ENCODE measurements around the gene AKR1B15.
"Not testable (repeated sequence)": the region's sequence is repeated elsewhere in the genome, so short reads cannot be mapped to it uniquely, and the experiment has no call there.

The AKR1B15 gene

GRCh38 chr7:134533288-134533771 is 15.6 kb upstream of the AKR1B15 start:
- DNase-seq, result no peak

DNA sequence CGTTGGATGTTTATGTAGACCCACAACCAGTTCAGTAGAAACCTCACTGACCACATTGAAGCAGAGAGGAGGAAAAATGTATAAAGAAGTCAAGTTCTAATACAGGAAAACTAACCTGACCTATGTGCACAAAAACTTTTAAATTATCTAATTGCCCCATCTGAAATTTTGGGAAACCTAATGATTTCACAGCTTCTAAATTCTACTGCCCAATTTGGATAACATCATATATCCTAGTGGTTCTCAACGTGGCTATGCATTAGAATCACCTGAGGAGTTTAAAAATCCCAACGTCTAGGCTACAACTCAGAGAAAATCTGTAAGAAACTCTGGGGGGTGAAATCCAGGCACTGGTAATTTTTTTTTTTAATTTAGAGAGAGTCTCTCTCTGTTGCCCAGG is 14.3 kb upstream of the AKR1B15 start:
- DNase-seq, result no peak

- DNase-seq, result no peak
Observed at GRCh38 chr7:134535272-134535918, 13.5 kb upstream of the AKR1B15 start.

- no peak for DNase-seq
Observed at GRCh38 chr7:134535919-134536299, 13.0 kb upstream of the AKR1B15 start.

GRCh38 chr7:134536558-134536957 is 12.4 kb upstream of the AKR1B15 start:
- not testable (repeated sequence) for DNase-seq

DNA sequence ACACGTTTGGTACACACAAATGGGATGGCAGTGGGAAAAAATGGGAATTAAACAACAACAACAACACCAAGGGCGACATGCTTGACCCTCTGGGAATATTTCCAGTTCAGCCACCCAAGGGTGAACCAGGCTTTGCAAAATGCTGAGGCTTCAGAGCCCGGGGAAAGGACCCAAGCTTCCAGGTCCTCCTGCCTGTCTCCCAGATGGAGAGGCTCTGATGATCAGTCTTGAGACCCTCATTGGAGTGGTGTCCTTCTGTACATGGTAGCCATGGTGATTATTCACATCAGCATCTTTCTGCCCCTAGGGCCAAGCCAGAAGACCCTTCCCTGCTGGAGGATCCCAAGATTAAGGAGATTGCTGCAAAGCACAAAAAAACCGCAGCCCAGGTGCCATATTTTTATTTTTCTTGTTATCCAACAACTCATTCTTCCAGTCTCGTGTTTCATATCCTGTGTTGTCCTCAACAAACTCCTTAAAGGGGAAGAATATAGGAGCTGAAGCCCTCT is 11.6 kb upstream of the AKR1B15 start:
- DNase-seq, result not testable (repeated sequence)

- no peak for DNase-seq
Observed at GRCh38 chr7:134539380-134540004, 9.4 kb upstream of the AKR1B15 start.

DNA sequence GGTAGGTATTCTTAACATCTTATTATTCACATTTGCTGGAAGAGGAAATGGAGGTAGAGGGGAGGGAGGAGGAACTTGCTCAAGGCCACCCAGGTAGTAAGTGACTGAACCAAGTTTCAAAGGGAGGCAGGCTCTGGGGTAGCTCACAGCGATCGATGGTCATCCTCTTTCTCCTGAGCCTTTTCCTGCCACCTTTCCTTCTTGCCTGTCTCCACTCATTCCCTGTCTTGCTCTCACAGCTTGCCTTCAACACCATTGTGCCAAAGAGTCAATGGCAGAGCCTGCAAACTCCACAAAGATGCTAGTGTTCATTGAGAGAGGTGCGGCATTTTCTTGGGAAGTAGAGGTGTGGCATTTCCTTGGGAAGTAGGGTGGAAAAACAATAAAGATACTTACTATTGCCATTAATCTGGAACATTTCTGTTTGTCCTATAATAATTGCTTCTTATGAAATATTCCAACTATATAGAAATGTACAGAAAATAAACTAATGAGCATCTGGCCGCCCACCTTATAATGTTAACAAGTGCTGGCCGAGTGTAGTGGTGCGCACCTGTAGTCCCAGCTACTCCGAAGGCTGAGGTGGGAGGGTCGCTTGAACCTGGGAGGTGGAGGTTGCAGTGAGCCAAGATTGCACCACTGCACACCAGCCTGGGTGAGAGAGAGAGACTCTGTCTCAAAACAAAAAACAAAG is 7.3 kb upstream of the AKR1B15 start:
- not testable (repeated sequence) for DNase-seq

DNA sequence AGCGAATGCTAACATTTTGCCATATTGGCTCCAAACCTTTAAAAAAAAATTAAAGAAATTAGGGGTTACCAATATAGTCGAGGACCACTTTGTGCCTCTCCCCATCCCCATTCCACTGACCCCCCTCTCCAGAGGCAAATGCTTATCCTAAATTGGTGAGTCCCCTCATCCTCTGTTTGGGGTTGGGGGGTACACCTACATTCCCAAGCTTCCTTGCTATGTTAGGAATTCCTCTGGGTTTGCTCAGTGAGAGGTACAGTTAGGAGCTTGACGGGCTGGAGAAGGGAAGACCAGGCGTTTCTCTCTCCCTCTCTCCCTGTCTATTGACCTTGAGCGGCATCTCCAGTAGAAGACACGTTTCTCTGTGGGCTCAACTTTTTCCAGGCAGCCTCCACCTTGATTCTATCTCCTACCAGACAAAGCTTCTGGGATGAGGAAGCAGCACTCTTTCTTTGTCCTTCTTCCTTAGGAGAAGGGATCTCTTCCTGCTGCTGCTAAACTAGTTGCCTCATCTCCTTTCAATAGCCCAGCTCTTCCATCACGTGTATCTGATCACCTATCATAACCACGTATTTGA is 6.6 kb upstream of the AKR1B15 start:
- DNase-seq, result no peak

DNA sequence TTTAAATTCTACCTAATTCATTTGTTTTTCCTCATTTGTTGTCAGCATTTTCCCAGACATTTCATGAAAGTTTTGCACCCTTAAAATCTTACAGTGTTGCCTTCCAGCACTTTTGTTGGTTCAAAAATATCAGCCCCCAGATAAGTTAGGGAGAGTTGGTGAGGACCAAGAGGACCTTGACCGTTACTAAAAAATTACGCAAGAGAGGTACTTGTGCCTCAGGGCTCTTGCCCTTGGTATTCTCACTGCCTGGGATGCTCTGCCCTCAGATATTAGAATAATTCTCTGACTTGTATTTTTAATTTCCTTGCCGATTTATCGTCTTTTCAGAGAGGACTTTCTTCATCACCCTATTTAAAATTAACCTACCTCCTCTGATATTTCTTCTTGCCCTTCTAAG is 3.5 kb upstream of the AKR1B15 start:
- DNase-seq, result no peak

DNA sequence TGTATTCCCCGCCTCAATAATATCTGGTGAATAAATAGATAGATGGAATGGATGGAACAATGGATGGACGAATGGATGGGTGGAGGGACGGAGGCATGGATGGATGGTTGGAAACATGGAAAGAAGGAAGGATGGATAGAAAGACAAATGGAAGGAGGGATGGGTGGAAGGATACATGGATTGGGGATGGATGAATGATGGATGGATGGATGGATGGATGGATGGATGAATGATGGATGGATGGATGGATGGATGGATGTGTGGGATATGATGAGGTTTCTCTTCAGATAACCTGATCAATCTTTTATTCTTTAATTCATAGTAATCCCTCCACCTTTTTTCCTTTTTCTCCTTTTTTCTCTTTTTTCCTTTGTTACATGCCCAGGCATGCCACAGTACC is 3.0 kb upstream of the AKR1B15 start:
- no peak for DNase-seq

DNA sequence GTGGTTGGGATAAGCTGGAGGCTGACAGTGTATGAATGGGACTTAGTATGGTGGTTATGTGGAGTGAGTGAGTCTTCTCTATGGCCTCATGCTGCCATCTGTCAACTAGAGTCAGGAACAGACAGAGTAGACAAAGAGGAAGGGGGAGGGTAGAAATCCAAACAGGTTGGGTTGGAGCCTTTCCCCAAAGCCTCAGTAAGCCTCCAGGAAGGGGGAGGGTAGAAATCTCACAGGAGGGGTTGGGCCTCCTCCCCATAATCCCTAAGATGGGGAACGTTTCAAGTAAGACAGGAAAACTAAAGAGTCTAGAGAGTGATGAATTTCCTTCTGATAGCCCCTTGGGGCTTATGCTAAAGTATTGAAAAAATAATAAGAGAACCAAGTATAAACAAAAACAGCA is 2.0 kb upstream of the AKR1B15 start:
- no peak for DNase-seq

GRCh38 chr7:134547397-134548054 is 1.4 kb upstream of the AKR1B15 start:
- DNase-seq, result no peak

DNA sequence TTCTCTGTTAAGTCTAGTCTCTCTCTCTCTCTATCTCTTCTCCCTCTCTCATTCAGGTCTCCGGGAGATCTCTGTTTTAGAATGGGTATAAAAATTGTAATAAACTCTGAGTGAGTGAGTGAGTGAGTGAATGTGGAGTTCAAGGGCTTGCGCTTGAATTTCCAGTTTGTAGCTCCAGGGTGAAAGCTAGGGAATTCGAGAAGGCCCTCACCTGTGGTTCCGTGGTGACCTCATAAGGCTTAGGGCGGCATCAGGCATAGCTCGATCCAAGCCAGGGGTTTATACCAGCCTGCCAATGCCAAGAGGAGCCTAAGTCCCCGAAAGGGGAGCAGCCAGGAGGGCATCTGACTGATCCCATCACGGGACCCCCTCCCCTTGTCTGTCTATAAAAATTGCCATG is 456 bp downstream of the AKR1B15 start:
- DNase-seq, result no peak

GRCh38 chr7:134552105-134552504 is 3.2 kb downstream of the AKR1B15 start:
- DNase-seq, result no peak

GRCh38 chr7:134553976-134554375 is 5.1 kb downstream of the AKR1B15 start:
- DNase-seq, result no peak

DNA sequence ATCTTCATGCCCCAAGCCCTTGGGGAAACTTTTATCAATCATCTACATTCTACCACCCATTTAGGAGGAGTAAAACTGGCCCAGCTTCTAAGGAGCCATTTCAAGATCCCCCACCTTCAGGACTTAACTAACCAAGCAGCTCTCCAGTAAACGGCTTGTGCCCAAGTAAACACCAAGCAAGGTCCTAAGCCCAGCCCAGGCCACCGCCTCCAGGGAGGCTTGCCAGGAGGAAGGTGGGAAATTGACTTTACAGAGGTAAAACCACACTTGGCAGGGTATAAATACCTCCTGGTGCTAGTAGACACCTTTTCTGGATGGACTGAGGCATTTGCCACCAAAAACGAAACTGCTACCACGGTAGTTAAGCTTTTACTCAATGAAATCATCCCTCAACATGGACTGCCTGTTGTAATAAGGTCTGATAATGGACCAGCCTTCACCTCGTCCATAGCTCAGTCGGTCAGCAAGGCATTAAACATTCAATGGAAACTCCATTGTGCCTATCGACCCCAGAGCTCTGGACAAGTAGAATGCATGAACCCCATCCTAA is 5.6 kb downstream of the AKR1B15 start:
- DNase-seq, result no peak

DNA sequence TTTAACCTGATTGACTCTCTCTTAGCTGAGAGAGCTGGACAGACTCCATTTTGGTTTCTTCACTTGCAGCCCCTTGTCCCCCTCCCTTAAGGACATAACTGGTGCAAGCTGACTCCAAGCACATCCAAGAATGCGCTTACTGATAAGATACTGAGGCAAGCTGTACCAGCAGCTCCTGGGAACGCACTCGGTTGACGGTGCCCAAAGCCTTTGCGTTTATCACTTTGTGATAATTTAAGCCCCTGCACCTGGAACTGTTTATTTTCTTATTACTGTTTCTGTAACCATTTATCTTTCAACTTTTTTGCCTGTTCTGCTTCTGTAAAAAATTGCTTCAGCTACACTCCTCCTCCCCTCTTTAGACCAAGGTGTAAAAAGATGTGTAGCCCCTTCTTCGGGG is 8.5 kb downstream of the AKR1B15 start:
- no peak for DNase-seq

DNA sequence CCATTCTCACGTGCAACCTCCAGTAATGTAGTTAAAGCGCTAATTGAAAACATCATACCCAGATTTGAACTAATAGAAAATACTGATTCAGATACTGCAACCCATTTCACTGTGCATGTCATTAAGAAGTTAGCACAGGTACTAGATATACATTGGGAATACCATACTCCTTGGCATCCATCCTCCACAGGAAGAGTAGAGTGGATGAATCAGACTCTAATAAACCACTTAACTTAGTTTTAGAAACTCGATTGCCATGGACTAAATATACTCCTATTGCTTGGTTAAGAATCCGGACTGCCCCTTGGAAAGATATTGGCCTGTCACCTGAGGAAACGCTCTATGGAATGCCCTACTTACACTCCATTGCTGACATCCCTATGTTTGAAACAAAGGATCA is 9.5 kb downstream of the AKR1B15 start:
- no peak for DNase-seq

GRCh38 chr7:134561616-134562015 is 12.7 kb downstream of the AKR1B15 start:
- not testable (repeated sequence) for DNase-seq

DNA sequence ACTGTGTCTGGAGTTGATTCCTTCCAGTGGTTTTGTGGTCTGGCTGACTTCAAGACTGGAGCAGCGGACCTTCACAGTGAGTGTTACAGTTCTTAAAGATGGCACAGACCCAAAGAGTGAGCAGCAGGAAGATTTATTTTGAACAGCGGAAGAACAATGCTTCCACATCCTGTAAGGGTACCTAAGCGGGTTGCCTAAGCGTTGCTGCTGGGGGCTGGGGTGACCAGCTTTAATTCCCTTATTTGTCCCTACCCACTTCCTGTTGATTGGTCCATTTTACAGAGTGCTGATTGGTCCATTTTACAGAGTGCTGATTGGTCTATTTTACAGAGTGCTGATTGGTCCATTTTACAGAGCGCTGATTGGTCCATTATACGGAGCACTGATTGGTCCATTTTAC is 13.2 kb downstream of the AKR1B15 start:
- DNase-seq, result no peak

- DNase-seq, result not testable (repeated sequence)
Observed at GRCh38 chr7:134563398-134563749, 14.5 kb downstream of the AKR1B15 start.

DNA sequence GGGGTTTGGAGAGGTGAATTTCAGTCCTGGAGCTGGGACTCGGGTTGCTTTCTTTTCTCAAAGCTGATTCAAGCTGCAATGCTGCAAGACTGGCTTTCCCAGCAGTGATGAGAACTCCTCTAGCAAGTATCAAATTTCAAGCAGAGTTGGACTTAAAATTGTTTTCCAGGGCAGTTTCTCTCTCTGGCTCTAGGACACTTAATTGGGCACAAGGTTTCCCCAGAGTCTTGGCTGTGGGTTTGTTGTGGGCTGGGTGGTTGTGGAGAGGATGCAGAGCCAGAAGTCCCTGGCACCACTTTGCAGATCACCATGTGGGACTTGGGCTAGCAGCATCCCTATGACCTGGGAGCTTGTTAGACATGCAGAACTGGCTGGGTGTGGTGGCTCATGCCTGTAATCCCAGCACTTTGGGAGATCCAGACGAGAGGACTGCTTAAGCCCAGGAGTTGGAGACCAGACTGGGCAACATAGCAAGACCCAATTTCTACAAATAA is 16.8 kb downstream of the AKR1B15 start:
- DNase-seq, result no peak

All from SIG-M5 (cell line).